GM23338 (cell line): ENCODE measurements around the gene MYOT. TPM values are rescaled to one million over a fixed set of nuclear protein-coding genes. Genes with fewer than 3 reads are reported as not detected.

Experiments used
- ATAC-seq: fragments of 200-7000 bp; cut with Tn5 transposase; 3 replicates; pipeline ENCODE4 v1.9.1; 2020
- DNase-seq: peaks from one replicate; pipeline ENCODE4 v3.0.0-alpha.2; 2015; ENCODE audit warnings: low spot score
- H2AFZ ChIP-seq: fragments of 200-600 bp; sonication (generic); 2 replicates; pipeline ENCODE4 v1.8.0; 2016; ENCODE audit warnings: antibody characterized with exemption, mild to moderate bottlenecking, moderate library complexity
- H3F3A ChIP-seq: fragments of 200-600 bp; sonication (generic); replicated peaks from 2 replicates; pipeline ENCODE4 v1.8.0; 2017; ENCODE audit warnings: antibody characterized with exemption, mixed run types, low read depth
- H3K27ac ChIP-seq: fragments of 200-600 bp; sonication (generic); 2 replicates; pipeline ENCODE4 v1.6.1; 2016; ENCODE audit warnings: low read depth
- H3K27me3 ChIP-seq: fragments of 200-600 bp; sonication (generic); 2 replicates; pipeline ENCODE4 v1.8.0; 2016; ENCODE audit warnings: mild to moderate bottlenecking, mixed run types, moderate library complexity; ENCODE audit not compliant: insufficient read depth
- H3K36me3 ChIP-seq: fragments of 200-600 bp; sonication (generic); 2 replicates; pipeline ENCODE4 v1.8.0; 2016; ENCODE audit warnings: mild to moderate bottlenecking; ENCODE audit not compliant: insufficient read depth
- H3K4me1 ChIP-seq: fragments of 200-600 bp; sonication (generic); 2 replicates; pipeline ENCODE4 v1.8.0; 2016; ENCODE audit warnings: mild to moderate bottlenecking, moderate library complexity; ENCODE audit not compliant: insufficient read depth
- H3K4me2 ChIP-seq: fragments of 200-600 bp; sonication (generic); 2 replicates; pipeline ENCODE4 v1.7.1; 2017; ENCODE audit warnings: mixed run types
- H3K4me3 ChIP-seq: fragments of 200-600 bp; sonication (generic); 2 replicates; pipeline ENCODE4 v1.6.1; 2016; ENCODE audit warnings: mixed run types
- H3K79me2 ChIP-seq: fragments of 200-600 bp; sonication (generic); replicated peaks from 2 replicates; pipeline ENCODE4 v1.8.0; 2017; ENCODE audit warnings: mild to moderate bottlenecking; ENCODE audit not compliant: insufficient read depth
- H3K9me2 ChIP-seq: fragments of 200-600 bp; sonication (generic); 2 replicates; pipeline ENCODE4 v1.8.0; 2017; ENCODE audit not compliant: insufficient read depth
- H4K20me1 ChIP-seq: fragments of 200-600 bp; sonication (generic); replicated peaks from 2 replicates; pipeline ENCODE4 v1.8.0; 2017; ENCODE audit warnings: mild to moderate bottlenecking; ENCODE audit not compliant: insufficient read depth
- H3K27ac Mint-ChIP-seq: 2 replicates; pipeline ENCODE4 v1.8.0; 2020; ENCODE audit warnings: inconsistent platforms, mild to moderate bottlenecking, moderate library complexity, mixed read lengths
- H3K27me3 Mint-ChIP-seq: 3 replicates; pipeline ENCODE4 v1.8.0; 2022; ENCODE audit warnings: low read depth, mild to moderate bottlenecking, moderate library complexity, mixed read lengths, inconsistent platforms; ENCODE audit not compliant: insufficient read depth, poor library complexity
- H3K36me3 Mint-ChIP-seq: 3 replicates; pipeline ENCODE4 v1.8.0; 2021; ENCODE audit warnings: low read depth, mild to moderate bottlenecking, inconsistent platforms, moderate library complexity, mixed read lengths
- H3K4me1 Mint-ChIP-seq: 3 replicates; pipeline ENCODE4 v1.8.0; 2020; ENCODE audit warnings: mild to moderate bottlenecking, inconsistent platforms, mixed read lengths
- H3K4me3 Mint-ChIP-seq: 3 replicates; pipeline ENCODE4 v1.8.0; 2021; ENCODE audit warnings: moderate library complexity, mild to moderate bottlenecking, inconsistent platforms, mixed read lengths
- H3K9me3 Mint-ChIP-seq: 3 replicates; pipeline ENCODE4 v1.8.0; 2020; ENCODE audit warnings: moderate library complexity, mild to moderate bottlenecking, inconsistent platforms, mixed read lengths
- CREB1 ChIP-seq: fragments of 250-450 bp; sonication (Bioruptor Pico); IDR thresholded peaks from 2 replicates; pipeline ENCODE4 v1.5.0; 2020; ENCODE audit warnings: low read depth, mild to moderate bottlenecking, moderate library complexity
- EZH2 ChIP-seq: fragments of 200-600 bp; sonication (generic); IDR thresholded peaks from one replicate; pipeline ENCODE4 v1.8.0; 2017; ENCODE audit warnings: antibody characterized with exemption, mild to moderate bottlenecking, low read depth; ENCODE audit not compliant: unreplicated experiment
- EZH2phosphoT487 ChIP-seq: fragments of 200-600 bp; sonication (generic); IDR thresholded peaks from one replicate; pipeline ENCODE4 v1.8.1; 2018; ENCODE audit warnings: antibody characterized with exemption; ENCODE audit not compliant: unreplicated experiment
- NANOG ChIP-seq: IDR thresholded peaks from 2 replicates; pipeline ENCODE4 v1.6.1; 2016; ENCODE audit warnings: antibody characterized with exemption, borderline replicate concordance
- POLR2AphosphoS5 ChIP-seq: IDR thresholded peaks from 2 replicates; pipeline ENCODE4 v1.6.1; 2016; ENCODE audit warnings: antibody characterized with exemption, low read depth
- STAT1 ChIP-seq: IDR thresholded peaks from one replicate; pipeline ENCODE4 v1.6.1; 2016; ENCODE audit warnings: antibody characterized with exemption; ENCODE audit not compliant: unreplicated experiment
- ZNF114 ChIP-seq: fragments of 250-450 bp; sonication (Bioruptor Pico); IDR thresholded peaks from 2 replicates; pipeline ENCODE4 v1.5.0; 2020; ENCODE audit warnings: mild to moderate bottlenecking, moderate library complexity
- ZNF331 ChIP-seq: fragments of 250-450 bp; sonication (Bioruptor Pico); IDR thresholded peaks from 2 replicates; pipeline ENCODE4 v1.5.0; 2020; ENCODE audit warnings: low read depth, mild to moderate bottlenecking, moderate library complexity
- polyA plus RNA-seq: library from polyadenylated mRNA; unstranded; fragments of >200 nt; fragmentation: Nextera tagmentation; extraction: Ambion mirVana; gene quantifications from 2 replicates; pipeline ENCODE4 v1.2.1, GENCODE V29; 2016
- total RNA-seq: library from RNA; depleted of rRNA; stranded (reverse); fragments of >200 nt; shearing (Covaris generic); gene quantifications from 2 replicates; pipeline ENCODE4 v1.2.3, GENCODE V29; 2014
- TF ChIP-seq, protein P1 (sequence below): IDR thresholded peaks from 2 replicates; pipeline ENCODE4 v1.6.1; 2016; ENCODE audit warnings: antibody characterized with exemption
- TF ChIP-seq, protein P2 (sequence below), 2 experiments: fragments of 200-600 bp in 1 of 2; sonication (generic) in 1 of 2; conservative IDR thresholded peaks; 2 replicates each; pipeline versions ENCODE4 v1.5.1 to v1.6.1; 2016 to 2017; ENCODE audit warnings: antibody characterized with exemption in 2 of 2, low read depth in 2 of 2, mild to moderate bottlenecking in 2 of 2, moderate library complexity in 1 of 2
- TF ChIP-seq, protein P3 (sequence below): IDR thresholded peaks from one replicate; pipeline ENCODE4 v1.6.1; 2018; ENCODE audit warnings: antibody characterized with exemption; ENCODE audit not compliant: unreplicated experiment

Gene MYOT
- total and polyA plus RNA-seq, 2 experiments from 2014 or later, result 0.58 TPM; not detected in 1

DNA sequence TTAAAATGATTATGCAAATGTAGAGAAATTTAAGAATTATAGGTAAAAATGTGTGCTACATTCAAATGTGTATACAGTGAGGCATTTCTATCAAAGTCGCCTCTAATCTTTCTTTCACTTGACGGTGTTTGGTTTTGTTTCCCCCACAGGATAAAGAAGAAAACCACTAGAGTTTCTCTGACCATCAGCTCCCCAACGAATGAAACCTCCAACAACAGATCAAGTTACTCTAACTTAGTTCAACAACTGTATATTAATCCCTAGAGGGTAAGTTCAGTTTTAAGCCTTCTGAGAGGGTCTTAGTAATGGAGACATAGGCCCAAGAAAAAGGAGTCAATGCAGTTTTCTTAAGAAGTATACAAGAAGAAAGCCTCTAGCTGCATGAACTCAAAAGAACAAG is 11.5 kb upstream of the MYOT start:
- H3K36me3 Mint-ChIP-seq, result no peaks in the 10 kb centered on the region
- H3K27ac ChIP-seq, result no peak overlapping the region
- no peaks in the 10 kb centered on the region for H4K20me1 ChIP-seq
- H3K27ac Mint-ChIP-seq, result no peak overlapping the region
- DNase-seq, result no peak
- H3K4me3 Mint-ChIP-seq, result no peak overlapping the region
- H3K79me2 ChIP-seq, result no peaks in the 10 kb centered on the region
- no peaks in the 10 kb centered on the region for H3K9me2 ChIP-seq
- H3K27me3 Mint-ChIP-seq, result no peaks in the 10 kb centered on the region
- H3K4me1 Mint-ChIP-seq, result peaks cover 5% of the 10 kb centered on the region; the same call in 2 of the 3 replicates
- no peaks in the 10 kb centered on the region for H3K9me3 Mint-ChIP-seq
- TF ChIP-seq, protein P1, sequence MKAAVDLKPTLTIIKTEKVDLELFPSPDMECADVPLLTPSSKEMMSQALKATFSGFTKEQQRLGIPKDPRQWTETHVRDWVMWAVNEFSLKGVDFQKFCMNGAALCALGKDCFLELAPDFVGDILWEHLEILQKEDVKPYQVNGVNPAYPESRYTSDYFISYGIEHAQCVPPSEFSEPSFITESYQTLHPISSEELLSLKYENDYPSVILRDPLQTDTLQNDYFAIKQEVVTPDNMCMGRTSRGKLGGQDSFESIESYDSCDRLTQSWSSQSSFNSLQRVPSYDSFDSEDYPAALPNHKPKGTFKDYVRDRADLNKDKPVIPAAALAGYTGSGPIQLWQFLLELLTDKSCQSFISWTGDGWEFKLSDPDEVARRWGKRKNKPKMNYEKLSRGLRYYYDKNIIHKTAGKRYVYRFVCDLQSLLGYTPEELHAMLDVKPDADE, result no peak
- TF ChIP-seq, protein P2, sequence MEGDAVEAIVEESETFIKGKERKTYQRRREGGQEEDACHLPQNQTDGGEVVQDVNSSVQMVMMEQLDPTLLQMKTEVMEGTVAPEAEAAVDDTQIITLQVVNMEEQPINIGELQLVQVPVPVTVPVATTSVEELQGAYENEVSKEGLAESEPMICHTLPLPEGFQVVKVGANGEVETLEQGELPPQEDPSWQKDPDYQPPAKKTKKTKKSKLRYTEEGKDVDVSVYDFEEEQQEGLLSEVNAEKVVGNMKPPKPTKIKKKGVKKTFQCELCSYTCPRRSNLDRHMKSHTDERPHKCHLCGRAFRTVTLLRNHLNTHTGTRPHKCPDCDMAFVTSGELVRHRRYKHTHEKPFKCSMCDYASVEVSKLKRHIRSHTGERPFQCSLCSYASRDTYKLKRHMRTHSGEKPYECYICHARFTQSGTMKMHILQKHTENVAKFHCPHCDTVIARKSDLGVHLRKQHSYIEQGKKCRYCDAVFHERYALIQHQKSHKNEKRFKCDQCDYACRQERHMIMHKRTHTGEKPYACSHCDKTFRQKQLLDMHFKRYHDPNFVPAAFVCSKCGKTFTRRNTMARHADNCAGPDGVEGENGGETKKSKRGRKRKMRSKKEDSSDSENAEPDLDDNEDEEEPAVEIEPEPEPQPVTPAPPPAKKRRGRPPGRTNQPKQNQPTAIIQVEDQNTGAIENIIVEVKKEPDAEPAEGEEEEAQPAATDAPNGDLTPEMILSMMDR (conservative IDR thresholded peaks at IDR 0.05; ENCODE audit: low read depth in 2 of 2), result no peak
- TF ChIP-seq ZNF114, result no peak
- no peak for TF ChIP-seq EZH2phosphoT487
- TF ChIP-seq, protein P3, sequence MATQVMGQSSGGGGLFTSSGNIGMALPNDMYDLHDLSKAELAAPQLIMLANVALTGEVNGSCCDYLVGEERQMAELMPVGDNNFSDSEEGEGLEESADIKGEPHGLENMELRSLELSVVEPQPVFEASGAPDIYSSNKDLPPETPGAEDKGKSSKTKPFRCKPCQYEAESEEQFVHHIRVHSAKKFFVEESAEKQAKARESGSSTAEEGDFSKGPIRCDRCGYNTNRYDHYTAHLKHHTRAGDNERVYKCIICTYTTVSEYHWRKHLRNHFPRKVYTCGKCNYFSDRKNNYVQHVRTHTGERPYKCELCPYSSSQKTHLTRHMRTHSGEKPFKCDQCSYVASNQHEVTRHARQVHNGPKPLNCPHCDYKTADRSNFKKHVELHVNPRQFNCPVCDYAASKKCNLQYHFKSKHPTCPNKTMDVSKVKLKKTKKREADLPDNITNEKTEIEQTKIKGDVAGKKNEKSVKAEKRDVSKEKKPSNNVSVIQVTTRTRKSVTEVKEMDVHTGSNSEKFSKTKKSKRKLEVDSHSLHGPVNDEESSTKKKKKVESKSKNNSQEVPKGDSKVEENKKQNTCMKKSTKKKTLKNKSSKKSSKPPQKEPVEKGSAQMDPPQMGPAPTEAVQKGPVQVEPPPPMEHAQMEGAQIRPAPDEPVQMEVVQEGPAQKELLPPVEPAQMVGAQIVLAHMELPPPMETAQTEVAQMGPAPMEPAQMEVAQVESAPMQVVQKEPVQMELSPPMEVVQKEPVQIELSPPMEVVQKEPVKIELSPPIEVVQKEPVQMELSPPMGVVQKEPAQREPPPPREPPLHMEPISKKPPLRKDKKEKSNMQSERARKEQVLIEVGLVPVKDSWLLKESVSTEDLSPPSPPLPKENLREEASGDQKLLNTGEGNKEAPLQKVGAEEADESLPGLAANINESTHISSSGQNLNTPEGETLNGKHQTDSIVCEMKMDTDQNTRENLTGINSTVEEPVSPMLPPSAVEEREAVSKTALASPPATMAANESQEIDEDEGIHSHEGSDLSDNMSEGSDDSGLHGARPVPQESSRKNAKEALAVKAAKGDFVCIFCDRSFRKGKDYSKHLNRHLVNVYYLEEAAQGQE, result no peak
- TF ChIP-seq ZNF331 (CRISPR knock-in tag), result no peak
- H3K36me3 ChIP-seq, result no peaks in the 10 kb centered on the region
- H3K4me3 ChIP-seq, result no peak overlapping the region
- no peak for ATAC-seq
- H3F3A ChIP-seq, result no peaks in the 10 kb centered on the region
- no peak overlapping the region for H3K4me2 ChIP-seq
- no peaks in the 10 kb centered on the region for H3K4me1 ChIP-seq
- H2AFZ ChIP-seq, result no peak overlapping the region
- no peaks in the 10 kb centered on the region for H3K27me3 ChIP-seq

DNA sequence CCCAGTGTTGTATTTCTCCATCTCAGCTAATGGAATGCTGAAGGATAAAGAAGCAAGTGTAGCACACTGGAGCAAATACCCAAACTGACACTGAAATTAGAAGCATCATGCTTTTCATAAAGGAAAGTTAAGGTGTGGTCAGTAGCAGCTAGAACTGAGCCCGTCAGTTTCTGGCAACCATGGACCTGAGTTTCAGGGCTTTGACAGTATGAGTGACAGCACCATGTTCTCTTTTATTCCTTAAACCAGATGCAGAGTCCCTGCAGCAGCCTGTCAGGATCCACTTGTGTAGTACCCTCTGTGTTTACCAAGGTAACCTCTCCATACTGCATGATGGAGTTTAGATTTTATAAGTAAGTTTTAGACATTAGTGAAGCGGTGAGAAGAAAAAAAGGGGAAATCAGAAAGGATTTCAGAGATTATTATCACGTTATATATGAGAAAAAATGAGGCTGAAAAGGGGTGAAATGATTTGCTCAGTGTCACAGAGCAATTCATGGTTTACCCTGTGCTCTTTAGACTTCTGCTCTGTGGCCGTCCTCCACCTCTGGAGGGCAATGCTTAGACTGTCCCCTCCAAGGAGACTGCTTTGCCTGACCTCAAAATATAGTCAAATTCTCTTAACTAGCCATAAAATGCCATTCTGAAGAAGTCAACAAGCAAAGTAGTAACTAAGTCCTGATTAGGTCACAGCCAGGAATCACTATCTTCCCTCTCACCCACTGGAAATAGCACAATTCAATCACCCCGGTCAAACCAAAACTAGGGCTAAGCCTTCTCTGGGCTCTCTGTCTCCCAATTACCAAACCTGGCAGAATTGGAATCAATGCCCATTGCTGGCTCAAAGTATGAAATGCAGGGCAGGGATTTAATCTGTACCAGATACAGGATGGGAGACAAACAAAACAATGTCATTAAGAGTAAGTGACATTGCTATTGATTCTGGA is 10.5 kb upstream of the MYOT start:
- Histone ChIP-seq H3K9me2 (no peaks in the 10 kb centered on the region), H3F3A (no peaks in the 10 kb centered on the region), H3K4me3 (no peak overlapping the region), H3K27me3 (no peaks in the 10 kb centered on the region), H2AFZ (0 out of 2 replicates have a peak overlapping the region, but pooled peaks have one; percentile 3), H3K4me2 (no peak overlapping the region), H3K36me3 (no peaks in the 10 kb centered on the region), H4K20me1 (no peaks in the 10 kb centered on the region), H3K27ac (no peak overlapping the region), H3K79me2 (no peaks in the 10 kb centered on the region), H3K4me1 (no peaks in the 10 kb centered on the region)
- H3K36me3 Mint-ChIP-seq, result no peaks in the 10 kb centered on the region
- H3K4me3 Mint-ChIP-seq, result no peak overlapping the region
- ATAC-seq (peak; percentile 50), DNase-seq (no peak)
- H3K9me3 Mint-ChIP-seq, result no peaks in the 10 kb centered on the region
- H3K27me3 Mint-ChIP-seq, result no peaks in the 10 kb centered on the region
- H3K27ac Mint-ChIP-seq, result no peak overlapping the region
- H3K4me1 Mint-ChIP-seq, result peaks cover 5% of the 10 kb centered on the region; the same call in 2 of the 3 replicates
- TF ChIP-seq NANOG, result no peak
- TF ChIP-seq STAT1, result no peak
- TF ChIP-seq EZH2phosphoT487, result no peak
- no peak for TF ChIP-seq CREB1
- no peak for TF ChIP-seq POLR2AphosphoS5
- TF ChIP-seq, protein P3, result no peak
- TF ChIP-seq EZH2, result no peak
